Fibroblast of upper back skin (primary cell): Measurements from ENCODE around the gene TEX261.
"Not testable (repeated sequence)": the region's sequence is repeated elsewhere in the genome, so short reads cannot be mapped to it uniquely, and the experiment has no call there.

ENCODE experiments used
- DNase-seq: peaks from one replicate; pipeline ENCODE4 v3.0.0-alpha.2; 2013

The TEX261 gene

GRCh38 chr2:70994699-70995425 lies at the start of gene TEX261:
TSS of gene TEX261 (minus strand) at chr2:70994873. CDS start at chr2:70994757, 116 bp downstream.
- peak; percentile 76 for DNase-seq

- DNase-seq: no peak
Observed at GRCh38 chr2:71043531-71044407, 49.1 kb upstream of the TEX261 start.

- no peak for DNase-seq
Observed at GRCh38 chr2:71042287-71042686, 47.6 kb upstream of the TEX261 start.

- not testable (repeated sequence) for DNase-seq
Observed at GRCh38 chr2:71036296-71036695, 41.6 kb upstream of the TEX261 start.

- DNase-seq: not testable (repeated sequence)
Observed at GRCh38 chr2:71023553-71024243, 29.0 kb upstream of the TEX261 start.

- DNase-seq: not testable (repeated sequence)
Observed at GRCh38 chr2:71021394-71021793, 26.7 kb upstream of the TEX261 start.

GRCh38 chr2:71019989-71020388 lies 25.3 kb upstream of the TEX261 start:
- not testable (repeated sequence) for DNase-seq

GRCh38 chr2:71018625-71019024 lies 24.0 kb upstream of the TEX261 start:
- no peak for DNase-seq

GRCh38 chr2:71011786-71012185 lies 17.1 kb upstream of the TEX261 start:
- DNase-seq: not testable (repeated sequence)

- no peak for DNase-seq
Observed at GRCh38 chr2:71008342-71008741, 13.7 kb upstream of the TEX261 start.

- no peak for DNase-seq
Observed at GRCh38 chr2:71006955-71007799, 12.5 kb upstream of the TEX261 start.

- DNase-seq: no peak
Observed at GRCh38 chr2:71006323-71006722, 11.7 kb upstream of the TEX261 start.

GRCh38 chr2:71005271-71006202 lies 10.9 kb upstream of the TEX261 start:
- DNase-seq: no peak

GRCh38 chr2:71004857-71005256 lies 10.2 kb upstream of the TEX261 start:
- no peak for DNase-seq

GRCh38 chr2:71003966-71004755 lies 9.5 kb upstream of the TEX261 start:
- DNase-seq: no peak

- DNase-seq: no peak
Observed at GRCh38 chr2:71003396-71003795, 8.7 kb upstream of the TEX261 start.

GRCh38 chr2:71001981-71002570 lies 7.4 kb upstream of the TEX261 start:
- DNase-seq: no peak

- no peak for DNase-seq
Observed at GRCh38 chr2:71001592-71001927, 6.9 kb upstream of the TEX261 start.

- DNase-seq: peak; percentile 65
Observed at GRCh38 chr2:71000780-71001591, 6.3 kb upstream of the TEX261 start.
